ENCODE measurements around the gene ATP11A. TPM values are rescaled to one million over a fixed set of nuclear protein-coding genes. Genes with fewer than 3 reads are reported as not detected.
A peak's percentile ranks its signal among the peaks of the same experiment; 100 is the strongest.

The ATP11A gene
- total RNA-seq, 1 donor from 2014 or later = 211 TPM

DNA sequence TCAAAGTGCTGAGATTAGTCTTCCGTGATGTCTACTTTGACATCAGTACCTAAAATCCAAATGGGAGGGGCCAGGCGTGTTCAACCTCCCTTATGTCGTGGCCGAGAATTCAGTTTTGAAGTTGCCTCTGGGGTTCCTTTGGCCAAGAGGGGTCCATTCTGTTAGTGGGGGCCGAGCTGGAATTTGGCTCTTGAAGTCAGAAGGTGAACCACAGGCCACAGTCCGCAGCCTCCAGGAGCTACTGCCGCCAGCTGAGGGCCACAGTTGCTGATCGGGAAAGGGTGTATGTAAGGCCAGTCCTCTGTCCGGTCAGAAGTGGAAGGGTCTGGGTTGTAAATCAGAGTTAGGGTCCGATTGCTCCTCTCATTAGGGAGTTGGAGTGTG lies 31.0 kb downstream of the ATP11A start:
- TF ChIP-seq, protein P1, sequence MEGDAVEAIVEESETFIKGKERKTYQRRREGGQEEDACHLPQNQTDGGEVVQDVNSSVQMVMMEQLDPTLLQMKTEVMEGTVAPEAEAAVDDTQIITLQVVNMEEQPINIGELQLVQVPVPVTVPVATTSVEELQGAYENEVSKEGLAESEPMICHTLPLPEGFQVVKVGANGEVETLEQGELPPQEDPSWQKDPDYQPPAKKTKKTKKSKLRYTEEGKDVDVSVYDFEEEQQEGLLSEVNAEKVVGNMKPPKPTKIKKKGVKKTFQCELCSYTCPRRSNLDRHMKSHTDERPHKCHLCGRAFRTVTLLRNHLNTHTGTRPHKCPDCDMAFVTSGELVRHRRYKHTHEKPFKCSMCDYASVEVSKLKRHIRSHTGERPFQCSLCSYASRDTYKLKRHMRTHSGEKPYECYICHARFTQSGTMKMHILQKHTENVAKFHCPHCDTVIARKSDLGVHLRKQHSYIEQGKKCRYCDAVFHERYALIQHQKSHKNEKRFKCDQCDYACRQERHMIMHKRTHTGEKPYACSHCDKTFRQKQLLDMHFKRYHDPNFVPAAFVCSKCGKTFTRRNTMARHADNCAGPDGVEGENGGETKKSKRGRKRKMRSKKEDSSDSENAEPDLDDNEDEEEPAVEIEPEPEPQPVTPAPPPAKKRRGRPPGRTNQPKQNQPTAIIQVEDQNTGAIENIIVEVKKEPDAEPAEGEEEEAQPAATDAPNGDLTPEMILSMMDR (IDR thresholded peaks at IDR 0.05; ENCODE audit: unreplicated experiment) = no peak
- Mint-ChIP-seq H3K27me3 (ENCODE audit: unreplicated experiment) (peaks cover 4% of the 10 kb centered on the region), H3K4me3 (ENCODE audit: unreplicated experiment) (peak overlapping the region; percentile 66), H3K36me3 (ENCODE audit: low read depth, unreplicated experiment) (peaks cover 20% of the 10 kb centered on the region), H3K9me3 (ENCODE audit: unreplicated experiment) (no peaks in the 10 kb centered on the region), H3K4me1 (ENCODE audit: unreplicated experiment) (peaks cover 52% of the 10 kb centered on the region), H3K27ac (ENCODE audit: unreplicated experiment) (peak overlapping the region; percentile 88)
- no peak for DNase-seq (ENCODE audit: low spot score)

DNA sequence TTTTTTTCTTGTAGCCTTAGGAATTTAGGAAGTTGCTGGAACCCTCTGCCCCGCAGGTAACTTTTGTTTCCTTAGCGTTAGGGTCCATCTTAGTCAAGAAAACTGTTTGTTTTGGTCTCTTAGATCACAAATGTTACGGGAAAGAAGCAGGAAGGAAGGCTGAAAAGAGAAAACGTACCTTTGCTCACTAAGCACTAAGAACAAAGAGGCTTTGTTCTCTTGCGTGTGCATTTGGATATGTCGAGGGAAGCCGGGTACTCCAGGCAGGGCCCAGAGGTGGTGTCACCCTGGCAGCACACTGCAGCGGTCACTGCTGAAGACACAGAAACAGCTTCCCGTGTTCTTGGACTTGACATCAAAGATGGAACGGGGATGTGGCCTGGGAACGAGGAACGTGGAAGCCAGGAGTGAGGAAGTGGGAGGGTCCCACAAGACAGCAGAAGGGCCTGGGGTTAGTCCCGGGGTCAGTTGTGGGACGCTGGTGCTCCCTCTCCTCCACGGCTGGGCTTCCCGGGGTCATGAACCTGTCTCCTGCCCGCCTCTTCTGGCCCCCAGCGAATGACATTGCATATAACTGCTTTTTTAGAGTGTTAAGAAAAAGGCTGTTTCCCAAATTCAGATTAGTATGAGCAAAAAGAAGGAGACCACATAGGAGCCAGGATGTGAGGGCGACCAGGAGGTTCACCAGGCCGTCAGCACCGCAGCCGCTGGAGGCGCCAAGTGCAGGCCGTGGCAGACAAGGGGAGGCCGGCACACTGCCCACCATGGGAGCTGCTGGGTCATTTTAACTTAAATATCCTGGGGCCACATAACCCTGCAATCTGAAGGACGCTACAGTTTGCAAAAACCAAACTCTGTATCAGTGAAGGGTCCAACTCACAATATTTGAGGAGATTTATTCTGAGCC lies 31.6 kb downstream of the ATP11A start:
- H3K9me3 Mint-ChIP-seq (ENCODE audit: unreplicated experiment) = no peaks in the 10 kb centered on the region
- peaks cover 55% of the 10 kb centered on the region for H3K4me1 Mint-ChIP-seq (ENCODE audit: unreplicated experiment)
- TF ChIP-seq, protein P1 (IDR thresholded peaks at IDR 0.05; ENCODE audit: unreplicated experiment) = no peak
- H3K36me3 Mint-ChIP-seq (ENCODE audit: low read depth, unreplicated experiment) = peaks cover 20% of the 10 kb centered on the region
- H3K27me3 Mint-ChIP-seq (ENCODE audit: unreplicated experiment) = peaks cover 4% of the 10 kb centered on the region
- peak overlapping the region; percentile 88 for H3K27ac Mint-ChIP-seq (ENCODE audit: unreplicated experiment)
- peak overlapping the region; percentile 66 for H3K4me3 Mint-ChIP-seq (ENCODE audit: unreplicated experiment)
- no peak for DNase-seq (ENCODE audit: low spot score)

- peak overlapping the region; percentile 14 for H3K4me3 Mint-ChIP-seq (ENCODE audit: unreplicated experiment)
- peaks cover 4% of the 10 kb centered on the region for H3K27me3 Mint-ChIP-seq (ENCODE audit: unreplicated experiment)
- peaks cover 12% of the 10 kb centered on the region for H3K36me3 Mint-ChIP-seq (ENCODE audit: low read depth, unreplicated experiment)
- H3K27ac Mint-ChIP-seq (ENCODE audit: unreplicated experiment) = peak overlapping the region; percentile 85
- H3K4me1 Mint-ChIP-seq (ENCODE audit: unreplicated experiment) = peaks cover 57% of the 10 kb centered on the region
- TF ChIP-seq, protein P1 (IDR thresholded peaks at IDR 0.05; ENCODE audit: unreplicated experiment) = no peak
- DNase-seq (ENCODE audit: low spot score) = no peak
- H3K9me3 Mint-ChIP-seq (ENCODE audit: unreplicated experiment) = no peaks in the 10 kb centered on the region
Measured at GRCh38 chr13:112722433-112723263, 32.8 kb downstream of the ATP11A start.

DNA sequence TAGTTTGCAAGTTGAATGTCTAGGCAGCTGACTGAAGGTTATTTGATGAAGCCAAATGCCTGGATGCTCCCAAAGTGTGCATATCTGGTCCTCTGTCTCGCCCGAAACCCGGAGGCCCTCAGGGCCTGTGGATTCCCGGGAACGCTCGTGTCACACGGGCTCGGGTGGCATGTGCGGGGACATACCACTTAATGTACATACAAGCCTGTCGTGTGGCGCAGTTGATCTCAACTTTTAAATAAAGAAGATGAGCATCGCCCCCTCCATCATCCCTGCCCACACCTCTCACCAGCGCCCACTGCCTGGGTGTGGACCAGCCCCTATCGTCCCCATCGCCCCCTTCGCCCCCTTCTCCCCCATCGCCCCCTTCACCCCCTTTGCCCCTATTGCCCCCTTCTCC lies 33.9 kb downstream of the ATP11A start:
- Mint-ChIP-seq H3K27me3 (ENCODE audit: unreplicated experiment) (peaks cover 4% of the 10 kb centered on the region), H3K4me1 (ENCODE audit: unreplicated experiment) (peaks cover 55% of the 10 kb centered on the region), H3K27ac (ENCODE audit: unreplicated experiment) (peak overlapping the region; percentile 57), H3K36me3 (ENCODE audit: low read depth, unreplicated experiment) (peaks cover 12% of the 10 kb centered on the region), H3K4me3 (ENCODE audit: unreplicated experiment) (no peak overlapping the region), H3K9me3 (ENCODE audit: unreplicated experiment) (no peaks in the 10 kb centered on the region)
- TF ChIP-seq, protein P1 (IDR thresholded peaks at IDR 0.05; ENCODE audit: unreplicated experiment) = no peak
- DNase-seq (ENCODE audit: low spot score) = no peak

All from endothelial cell (in vitro differentiated cells).